ENCODE measurements around the gene CENPX. TPM values are rescaled to one million over a fixed set of nuclear protein-coding genes. Genes with fewer than 3 reads are reported as not detected.

CENPX gene
- total and polyA plus RNA-seq, 2 of the 13 experiments (the other 11 are each of a cell fraction or from before 2014, with no cell fraction given): 92.7 to 170 TPM

DNA sequence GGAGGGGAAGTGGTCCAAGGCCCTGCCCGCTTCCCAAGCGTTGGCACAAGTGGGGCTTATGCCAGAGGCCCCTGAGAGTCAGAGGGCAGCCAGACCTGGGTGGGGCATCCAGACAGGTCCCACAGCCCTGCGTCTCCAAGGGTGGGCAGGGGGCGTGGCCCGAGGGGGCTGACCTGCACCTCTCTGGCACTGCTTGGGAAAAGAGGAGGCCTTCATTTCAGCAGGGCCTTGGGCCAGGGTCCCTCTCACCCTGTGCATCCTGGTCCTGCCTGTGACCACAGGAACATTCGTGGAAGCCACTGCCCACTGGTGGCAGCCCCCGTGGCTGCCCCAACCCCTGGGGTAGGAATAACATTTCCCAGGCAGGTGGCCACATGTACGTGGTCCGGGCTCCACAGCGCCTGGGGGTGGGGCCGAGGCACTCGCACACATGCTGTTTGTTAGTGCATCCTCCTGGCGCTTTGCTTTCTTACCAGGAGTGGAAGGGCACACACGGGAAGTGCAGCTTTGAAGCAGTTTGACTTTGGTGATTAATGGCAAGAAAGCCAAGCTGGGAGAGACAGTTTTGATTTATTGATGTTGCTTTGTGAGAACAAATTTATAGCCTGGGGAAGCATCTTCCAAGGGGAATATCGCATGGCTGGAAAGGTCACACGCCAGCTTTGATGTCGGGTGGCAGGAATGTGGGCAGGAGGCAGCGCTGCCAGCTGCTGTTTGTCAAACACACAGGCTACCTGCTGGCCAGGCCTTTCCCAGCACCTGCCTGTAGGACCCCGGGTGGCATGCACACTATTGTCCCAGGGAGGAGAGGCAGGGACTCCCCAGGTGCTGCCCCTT is 4.3 kb downstream of the CENPX start (continued):
- TF ChIP-seq POLR2AphosphoS5 (IDR thresholded peaks at IDR 0.05; ENCODE audit: low read depth, low read length): peak; percentile 45
- TF ChIP-seq, protein P1, sequence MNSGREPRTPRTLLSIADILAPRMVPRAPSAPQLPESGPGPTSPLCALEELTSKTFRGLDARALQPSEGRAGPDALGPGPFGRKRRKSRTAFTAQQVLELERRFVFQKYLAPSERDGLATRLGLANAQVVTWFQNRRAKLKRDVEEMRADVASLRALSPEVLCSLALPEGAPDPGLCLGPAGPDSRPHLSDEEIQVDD (CRISPR knock-in tag; IDR thresholded peaks at IDR 0.05; ENCODE audit: borderline replicate concordance): no peak
- TF ChIP-seq, protein P2, sequence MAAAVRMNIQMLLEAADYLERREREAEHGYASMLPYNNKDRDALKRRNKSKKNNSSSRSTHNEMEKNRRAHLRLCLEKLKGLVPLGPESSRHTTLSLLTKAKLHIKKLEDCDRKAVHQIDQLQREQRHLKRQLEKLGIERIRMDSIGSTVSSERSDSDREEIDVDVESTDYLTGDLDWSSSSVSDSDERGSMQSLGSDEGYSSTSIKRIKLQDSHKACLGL (CRISPR knock-in tag; IDR thresholded peaks at IDR 0.05): no peak
- TF ChIP-seq GTF3A (CRISPR knock-in tag; conservative IDR thresholded peaks at IDR 0.05): no peak
- TF ChIP-seq ARNT2 (CRISPR knock-in tag; IDR thresholded peaks at IDR 0.05; ENCODE audit: low read depth): no peak; the same call in 1 of the 2 replicates
- no peak for TF ChIP-seq ZNF790 (CRISPR knock-in tag; IDR thresholded peaks at IDR 0.05; ENCODE audit: borderline replicate concordance)
- TF ChIP-seq YEATS2 (CRISPR knock-in tag; IDR thresholded peaks at IDR 0.05; ENCODE audit: borderline replicate concordance): 0 out of 2 replicates have a peak, but pooled peaks have one; percentile 11
- no peak for TF ChIP-seq ZC3H4 (CRISPR knock-in tag; IDR thresholded peaks at IDR 0.05; ENCODE audit: borderline replicate concordance)
- TF ChIP-seq, protein P3, sequence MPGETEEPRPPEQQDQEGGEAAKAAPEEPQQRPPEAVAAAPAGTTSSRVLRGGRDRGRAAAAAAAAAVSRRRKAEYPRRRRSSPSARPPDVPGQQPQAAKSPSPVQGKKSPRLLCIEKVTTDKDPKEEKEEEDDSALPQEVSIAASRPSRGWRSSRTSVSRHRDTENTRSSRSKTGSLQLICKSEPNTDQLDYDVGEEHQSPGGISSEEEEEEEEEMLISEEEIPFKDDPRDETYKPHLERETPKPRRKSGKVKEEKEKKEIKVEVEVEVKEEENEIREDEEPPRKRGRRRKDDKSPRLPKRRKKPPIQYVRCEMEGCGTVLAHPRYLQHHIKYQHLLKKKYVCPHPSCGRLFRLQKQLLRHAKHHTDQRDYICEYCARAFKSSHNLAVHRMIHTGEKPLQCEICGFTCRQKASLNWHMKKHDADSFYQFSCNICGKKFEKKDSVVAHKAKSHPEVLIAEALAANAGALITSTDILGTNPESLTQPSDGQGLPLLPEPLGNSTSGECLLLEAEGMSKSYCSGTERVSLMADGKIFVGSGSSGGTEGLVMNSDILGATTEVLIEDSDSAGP (CRISPR knock-in tag; IDR thresholded peaks at IDR 0.05; ENCODE audit: borderline replicate concordance): no peak
- no peak for TF ChIP-seq ELF4 (CRISPR knock-in tag; IDR thresholded peaks at IDR 0.05; ENCODE audit: borderline replicate concordance)
- TF ChIP-seq, protein P4, sequence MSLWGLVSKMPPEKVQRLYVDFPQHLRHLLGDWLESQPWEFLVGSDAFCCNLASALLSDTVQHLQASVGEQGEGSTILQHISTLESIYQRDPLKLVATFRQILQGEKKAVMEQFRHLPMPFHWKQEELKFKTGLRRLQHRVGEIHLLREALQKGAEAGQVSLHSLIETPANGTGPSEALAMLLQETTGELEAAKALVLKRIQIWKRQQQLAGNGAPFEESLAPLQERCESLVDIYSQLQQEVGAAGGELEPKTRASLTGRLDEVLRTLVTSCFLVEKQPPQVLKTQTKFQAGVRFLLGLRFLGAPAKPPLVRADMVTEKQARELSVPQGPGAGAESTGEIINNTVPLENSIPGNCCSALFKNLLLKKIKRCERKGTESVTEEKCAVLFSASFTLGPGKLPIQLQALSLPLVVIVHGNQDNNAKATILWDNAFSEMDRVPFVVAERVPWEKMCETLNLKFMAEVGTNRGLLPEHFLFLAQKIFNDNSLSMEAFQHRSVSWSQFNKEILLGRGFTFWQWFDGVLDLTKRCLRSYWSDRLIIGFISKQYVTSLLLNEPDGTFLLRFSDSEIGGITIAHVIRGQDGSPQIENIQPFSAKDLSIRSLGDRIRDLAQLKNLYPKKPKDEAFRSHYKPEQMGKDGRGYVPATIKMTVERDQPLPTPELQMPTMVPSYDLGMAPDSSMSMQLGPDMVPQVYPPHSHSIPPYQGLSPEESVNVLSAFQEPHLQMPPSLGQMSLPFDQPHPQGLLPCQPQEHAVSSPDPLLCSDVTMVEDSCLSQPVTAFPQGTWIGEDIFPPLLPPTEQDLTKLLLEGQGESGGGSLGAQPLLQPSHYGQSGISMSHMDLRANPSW (CRISPR knock-in tag; IDR thresholded peaks at IDR 0.05; ENCODE audit: borderline replicate concordance): 0 out of 2 replicates have a peak, but pooled peaks have one; percentile 40
- TF ChIP-seq ZNF263 (CRISPR knock-in tag; IDR thresholded peaks at IDR 0.05): no peak
- no peak for TF ChIP-seq EP300 (IDR thresholded peaks at IDR 0.05; ENCODE audit: low read depth in 2 of 2, low read length in 2 of 2)
- TF ChIP-seq EP300 (CRISPR knock-in tag; IDR thresholded peaks at IDR 0.05; ENCODE audit: borderline replicate concordance): no peak
- TF ChIP-seq MYC (CRISPR knock-in tag; IDR thresholded peaks at IDR 0.05; ENCODE audit: borderline replicate concordance): 0 out of 2 replicates have a peak, but pooled peaks have one; percentile 10
- TF ChIP-seq ZNF605 (CRISPR knock-in tag; IDR thresholded peaks at IDR 0.05): no peak
- TF ChIP-seq TP53 (CRISPR knock-in tag; conservative IDR thresholded peaks at IDR 0.05): no peak
- TF ChIP-seq ZBTB3 (CRISPR knock-in tag; IDR thresholded peaks at IDR 0.05; ENCODE audit: borderline replicate concordance, low read depth): no peak
- no peak for TF ChIP-seq ZMYM2 (CRISPR knock-in tag; IDR thresholded peaks at IDR 0.05)
- TF ChIP-seq ZNF337 (CRISPR knock-in tag; IDR thresholded peaks at IDR 0.05; ENCODE audit: borderline replicate concordance, low read depth): no peak
- TF ChIP-seq, protein P5, sequence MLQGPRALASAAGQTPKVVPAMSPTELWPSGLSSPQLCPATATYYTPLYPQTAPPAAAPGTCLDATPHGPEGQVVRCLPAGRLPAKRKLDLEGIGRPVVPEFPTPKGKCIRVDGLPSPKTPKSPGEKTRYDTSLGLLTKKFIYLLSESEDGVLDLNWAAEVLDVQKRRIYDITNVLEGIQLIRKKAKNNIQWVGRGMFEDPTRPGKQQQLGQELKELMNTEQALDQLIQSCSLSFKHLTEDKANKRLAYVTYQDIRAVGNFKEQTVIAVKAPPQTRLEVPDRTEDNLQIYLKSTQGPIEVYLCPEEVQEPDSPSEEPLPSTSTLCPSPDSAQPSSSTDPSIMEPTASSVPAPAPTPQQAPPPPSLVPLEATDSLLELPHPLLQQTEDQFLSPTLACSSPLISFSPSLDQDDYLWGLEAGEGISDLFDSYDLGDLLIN (CRISPR knock-in tag; IDR thresholded peaks at IDR 0.05; ENCODE audit: borderline replicate concordance): no peak
- TF ChIP-seq ZNF589 (CRISPR knock-in tag; conservative IDR thresholded peaks at IDR 0.05): no peak; the same call in 1 of the 2 replicates

All from HepG2 (cell line).